Measurements from ENCODE around the gene MRI1. TPM values are rescaled to one million over a fixed set of nuclear protein-coding genes. Genes with fewer than 3 reads are reported as not detected.

Gene MRI1
- total RNA-seq, 2 donors from 2014 or later: 19.6 to 29.6 TPM

- Mint-ChIP-seq H3K4me1 (peaks cover 13% of the 10 kb centered on the region), H3K27me3 (ENCODE audit: insufficient read depth) (peaks cover 2% of the 10 kb centered on the region), H3K27ac (peak overlapping the region; percentile 55), H3K4me3 (peak overlapping the region; percentile 86), H3K36me3 (ENCODE audit: low read depth) (peaks cover 21% of the 10 kb centered on the region), H3K9me3 (no peaks in the 10 kb centered on the region)
- H3K9me3 ChIP-seq (ENCODE audit: control insufficient read depth, low read length): no peaks in the 10 kb centered on the region
- H3K27ac ChIP-seq (ENCODE audit: low read depth, low read length): no peak overlapping the region
- DNase-seq: no peak
- WGBS, 2 experiments (ENCODE audit: insufficient coverage in 1 of 2, insufficient read length in 1 of 2): 83% methylated on average over 4 of the region's 4 CpGs; no CpG with 5 or more reads in 1 of the 2 experiments
- H3K9ac ChIP-seq (ENCODE audit: extremely low read depth, low read length, poor library complexity, severe bottlenecking): no peak overlapping the region
- TF ChIP-seq CTCF (conservative IDR thresholded peaks at IDR 0.05): no peak
- H3K27me3 ChIP-seq (ENCODE audit: control insufficient read depth, insufficient read depth, low read length, poor library complexity, severe bottlenecking): no peaks in the 10 kb centered on the region
- H3K36me3 ChIP-seq (ENCODE audit: control insufficient read depth, insufficient read depth, low read length): peaks cover 9% of the 10 kb centered on the region
- no peak overlapping the region for H3K4me3 ChIP-seq (ENCODE audit: low read length)
- H3K4me1 ChIP-seq (ENCODE audit: control insufficient read depth, insufficient read depth, low read length): peaks cover 5% of the 10 kb centered on the region
Measured at GRCh38 chr19:13797058-13797440, 32.7 kb downstream of the MRI1 start.

GRCh38 chr19:13797870-13798269 lies 33.5 kb downstream of the MRI1 start:
- no peak overlapping the region for H3K4me3 Mint-ChIP-seq
- no peaks in the 10 kb centered on the region for H3K9me3 Mint-ChIP-seq
- WGBS, 2 experiments (ENCODE audit: insufficient coverage in 1 of 2, insufficient read length in 1 of 2): 91 to 100% methylated on average over 2 to 7 of the region's 7 CpGs

GRCh38 chr19:13799669-13800068 lies 35.3 kb downstream of the MRI1 start:
- 94 to 98% methylated on average over 19 to 22 of the region's 22 CpGs for WGBS, 2 experiments (ENCODE audit: insufficient coverage in 1 of 2, insufficient read length in 1 of 2)
- Histone ChIP-seq H3K9ac (ENCODE audit: extremely low read depth, low read length, poor library complexity, severe bottlenecking) (no peak overlapping the region), H3K4me3 (ENCODE audit: low read length) (no peak overlapping the region), H3K36me3 (ENCODE audit: control insufficient read depth, insufficient read depth, low read length) (peaks cover 9% of the 10 kb centered on the region), H3K27me3 (ENCODE audit: control insufficient read depth, insufficient read depth, low read length, poor library complexity, severe bottlenecking) (no peaks in the 10 kb centered on the region), H3K27ac (ENCODE audit: low read depth, low read length) (no peak overlapping the region), H3K4me1 (ENCODE audit: control insufficient read depth, insufficient read depth, low read length) (peaks cover 5% of the 10 kb centered on the region), H3K9me3 (ENCODE audit: control insufficient read depth, low read length) (no peaks in the 10 kb centered on the region)
- no peak overlapping the region for H3K4me3 Mint-ChIP-seq
- H3K27ac Mint-ChIP-seq: no peak overlapping the region
- no peak for TF ChIP-seq CTCF (conservative IDR thresholded peaks at IDR 0.05)
- no peaks in the 10 kb centered on the region for H3K9me3 Mint-ChIP-seq
- peaks cover 10% of the 10 kb centered on the region for H3K4me1 Mint-ChIP-seq
- H3K27me3 Mint-ChIP-seq (ENCODE audit: insufficient read depth): peaks cover 2% of the 10 kb centered on the region
- H3K36me3 Mint-ChIP-seq (ENCODE audit: low read depth): peaks cover 33% of the 10 kb centered on the region
- DNase-seq: no peak

More at GRCh38 chr19:13797870-13798269, 33.5 kb downstream of the MRI1 start:
- no peak for TF ChIP-seq CTCF (conservative IDR thresholded peaks at IDR 0.05)
- H3K4me3 ChIP-seq (ENCODE audit: low read length): no peak overlapping the region
- H3K27me3 ChIP-seq (ENCODE audit: control insufficient read depth, insufficient read depth, low read length, poor library complexity, severe bottlenecking): no peaks in the 10 kb centered on the region
- Mint-ChIP-seq H3K27ac (no peak overlapping the region), H3K36me3 (ENCODE audit: low read depth) (peaks cover 25% of the 10 kb centered on the region), H3K27me3 (ENCODE audit: insufficient read depth) (peaks cover 2% of the 10 kb centered on the region), H3K4me1 (peaks cover 13% of the 10 kb centered on the region)
- DNase-seq: no peak
- H3K36me3 ChIP-seq (ENCODE audit: control insufficient read depth, insufficient read depth, low read length): peaks cover 9% of the 10 kb centered on the region
- H3K4me1 ChIP-seq (ENCODE audit: control insufficient read depth, insufficient read depth, low read length): peaks cover 5% of the 10 kb centered on the region
- no peaks in the 10 kb centered on the region for H3K9me3 ChIP-seq (ENCODE audit: control insufficient read depth, low read length)
- no peak overlapping the region for H3K27ac ChIP-seq (ENCODE audit: low read depth, low read length)
- no peak overlapping the region for H3K9ac ChIP-seq (ENCODE audit: extremely low read depth, low read length, poor library complexity, severe bottlenecking)
